Measurements from ENCODE around the gene ASB3.
"Not testable (repeated sequence)": the region's sequence is repeated elsewhere in the genome, so short reads cannot be mapped to it uniquely, and the experiment has no call there.

ASB3 gene

DNA sequence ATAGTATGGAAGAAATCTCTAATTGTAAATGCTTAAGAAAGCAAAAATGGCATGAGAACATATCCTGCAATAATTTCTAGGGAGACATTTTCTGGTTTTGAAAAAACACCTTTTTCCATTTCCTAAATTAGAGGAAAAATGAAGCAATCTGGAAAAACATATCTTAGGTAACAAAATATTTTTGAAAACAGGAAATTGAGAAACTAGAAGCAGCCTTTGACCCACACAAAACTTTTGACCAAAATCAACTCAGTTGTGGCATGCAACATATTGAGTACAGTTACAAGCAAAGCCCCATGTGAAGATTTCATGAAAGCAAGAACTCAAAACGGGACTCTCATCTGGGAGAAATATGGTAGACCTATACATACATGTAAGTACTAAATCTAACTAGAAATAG lies 47.7 kb downstream of the ASB3 start:
- DNase-seq (ENCODE audit: low spot score) = no peak

DNA sequence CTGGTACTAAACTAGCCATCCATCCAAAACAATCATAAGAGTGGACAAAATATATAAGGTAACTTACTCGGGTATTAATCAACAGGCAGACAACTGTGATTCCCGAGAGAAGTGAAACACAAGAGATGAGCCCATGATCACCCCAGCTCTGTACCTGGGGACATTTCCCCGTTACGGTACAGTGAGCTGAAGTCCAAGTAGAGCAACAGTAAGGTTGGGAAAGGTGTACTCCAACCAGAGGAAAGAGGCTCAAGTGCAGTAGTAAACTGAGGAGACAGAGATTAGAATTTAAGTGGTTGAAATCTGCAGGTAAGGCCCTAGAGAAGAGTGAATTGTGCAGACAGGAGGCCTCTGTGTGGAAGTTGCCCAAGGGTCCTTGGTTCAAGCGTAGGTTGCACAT lies 49.7 kb downstream of the ASB3 start:
- DNase-seq (ENCODE audit: low spot score) = no peak

DNA sequence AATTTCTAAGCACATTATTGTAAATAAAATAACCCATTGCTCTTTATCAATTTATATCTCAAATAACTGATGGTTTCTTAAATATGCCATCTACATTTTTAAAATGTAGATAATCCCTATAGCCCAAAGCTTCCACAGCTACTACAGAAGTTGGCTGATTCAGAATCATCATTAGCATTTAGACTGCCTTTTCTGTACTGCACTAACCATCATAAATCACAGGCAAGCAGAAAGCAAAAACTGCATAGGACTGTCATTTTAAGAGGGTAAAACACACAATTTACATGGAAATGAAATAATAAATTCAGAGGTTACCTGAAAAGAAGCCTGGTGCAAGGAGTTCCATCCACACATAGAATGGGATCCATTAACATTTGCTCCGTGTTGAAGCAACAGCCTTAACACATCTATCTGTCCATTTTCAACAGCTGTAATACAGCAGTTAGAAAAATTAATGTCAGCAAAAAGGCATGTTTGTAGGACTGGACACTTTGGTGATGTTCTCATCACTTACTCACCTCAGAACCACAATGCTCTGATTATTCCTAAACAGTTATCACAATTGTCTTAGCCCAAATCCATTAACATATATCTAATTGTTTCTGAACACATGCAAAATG lies 57.5 kb downstream of the ASB3 start:
- DNase-seq (ENCODE audit: low spot score) = no peak

DNA sequence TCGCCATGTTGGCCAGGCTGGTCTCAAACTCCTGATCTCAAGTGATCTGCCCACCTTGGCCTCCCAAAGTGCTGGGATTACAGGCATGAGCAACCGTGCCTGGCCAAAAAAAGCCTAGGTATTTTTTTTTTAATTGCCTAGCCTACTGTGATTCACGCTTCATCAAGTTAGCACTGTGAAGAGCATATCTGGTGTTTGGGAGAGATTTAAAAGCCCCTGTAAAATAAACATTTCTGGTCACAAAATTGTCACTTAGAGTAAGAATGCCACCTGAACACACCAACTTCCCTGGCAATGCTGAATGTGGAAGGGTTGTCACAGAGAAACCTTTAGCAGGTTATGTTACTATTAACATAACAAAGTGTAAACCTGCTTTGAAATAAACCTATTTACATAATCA lies 58.8 kb downstream of the ASB3 start:
- no peak for DNase-seq (ENCODE audit: low spot score)

DNA sequence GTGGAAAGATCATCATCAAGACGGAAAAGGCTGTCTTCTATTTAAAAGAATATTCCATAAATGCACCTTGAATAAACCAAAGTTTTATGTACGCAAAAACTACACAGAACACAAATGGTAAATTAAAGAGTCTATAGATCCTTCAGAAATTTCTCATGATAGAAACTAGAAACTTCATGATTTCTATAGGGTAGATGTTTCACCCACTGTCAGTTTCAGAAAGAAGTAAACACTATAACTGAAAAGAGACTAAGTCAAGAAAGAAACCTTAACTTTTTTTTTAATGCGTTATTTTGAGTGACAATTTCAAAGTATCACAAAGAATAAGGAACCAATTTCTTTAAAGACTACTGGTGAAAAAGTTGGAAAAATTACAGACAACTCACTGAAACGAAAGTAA lies 61.1 kb downstream of the ASB3 start:
- no peak for DNase-seq (ENCODE audit: low spot score)

DNA sequence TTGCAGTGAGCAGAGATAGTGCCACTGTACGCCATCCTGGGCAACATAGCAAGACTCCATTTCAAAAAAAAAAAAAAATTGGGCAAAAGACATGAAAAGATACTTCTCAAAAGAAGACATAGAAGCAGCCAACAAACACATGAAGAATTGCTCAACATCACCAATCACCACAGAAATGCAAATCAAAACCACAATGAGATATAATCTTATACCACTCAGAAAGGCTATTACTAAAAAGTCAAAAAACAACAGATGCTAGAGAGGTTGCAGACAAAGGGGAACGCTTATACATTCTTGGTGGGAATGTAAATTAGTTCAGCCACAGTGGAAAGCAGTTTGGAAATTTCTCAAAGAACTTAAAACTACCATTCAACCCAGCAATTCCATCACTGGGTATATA lies 62.2 kb downstream of the ASB3 start:
- no peak for DNase-seq (ENCODE audit: low spot score)

DNA sequence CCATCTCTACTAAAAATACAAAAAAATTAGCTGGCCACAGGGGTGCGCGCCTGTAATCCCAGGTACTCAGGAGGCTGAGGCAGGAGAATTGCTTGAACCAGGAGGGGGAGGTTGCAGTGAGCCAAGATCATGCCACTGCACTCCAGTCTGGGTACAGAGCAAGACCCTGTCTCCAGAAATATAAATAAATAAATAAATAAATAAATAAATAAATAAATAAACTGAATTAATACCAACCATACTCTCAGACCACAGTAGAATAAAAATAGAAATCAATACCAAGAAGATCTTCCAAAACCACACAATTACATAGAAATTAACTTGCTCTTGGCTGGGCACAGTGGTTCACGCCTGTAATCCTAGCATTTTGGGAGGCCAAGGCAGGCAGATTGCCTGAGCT lies 65.8 kb downstream of the ASB3 start:
- DNase-seq (ENCODE audit: low spot score) = not testable (repeated sequence)

DNA sequence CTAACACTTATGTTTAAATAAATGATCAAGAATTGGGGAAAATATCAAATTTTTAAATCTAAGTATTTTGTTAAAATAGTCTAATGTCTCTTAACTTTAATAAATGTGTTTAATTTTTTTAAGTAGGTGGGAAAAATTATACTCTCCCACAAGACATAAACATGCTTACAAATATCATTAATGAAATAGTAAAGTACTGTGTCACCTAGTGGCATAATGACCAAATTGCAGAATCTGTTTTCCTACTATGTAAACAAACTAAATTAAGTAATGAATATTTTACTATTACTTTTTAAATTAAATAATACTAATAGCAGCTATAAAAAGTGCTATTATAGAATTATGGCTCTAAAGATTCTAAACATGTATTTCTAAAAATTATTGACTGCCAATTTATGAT lies 71.2 kb downstream of the ASB3 start:
- DNase-seq (ENCODE audit: low spot score) = no peak

DNA sequence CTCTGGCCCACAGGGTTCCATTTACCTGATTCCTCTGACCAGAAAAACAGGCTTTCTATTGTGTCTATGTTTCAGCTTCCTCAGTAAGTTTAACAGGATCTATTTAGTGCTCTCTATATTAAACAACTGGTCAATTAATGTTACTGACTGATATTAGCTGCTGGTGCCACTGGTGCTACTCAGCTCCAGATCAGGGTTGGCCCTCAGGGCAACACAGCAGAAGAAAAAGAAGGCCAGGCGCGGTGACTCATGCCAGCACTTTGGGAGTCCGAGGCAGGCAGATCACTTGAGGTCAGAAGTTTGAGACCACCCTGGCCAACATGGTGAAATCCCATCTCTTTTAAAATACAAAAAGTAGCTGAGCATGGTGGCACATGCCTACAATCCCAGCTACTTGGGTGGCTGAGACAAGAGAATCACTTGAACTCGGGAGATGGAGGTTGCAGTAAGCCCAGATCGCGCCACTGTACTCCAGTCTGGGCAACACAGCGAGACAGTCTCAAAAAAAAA lies 75.4 kb downstream of the ASB3 start:
- DNase-seq (ENCODE audit: low spot score) = no peak

DNA sequence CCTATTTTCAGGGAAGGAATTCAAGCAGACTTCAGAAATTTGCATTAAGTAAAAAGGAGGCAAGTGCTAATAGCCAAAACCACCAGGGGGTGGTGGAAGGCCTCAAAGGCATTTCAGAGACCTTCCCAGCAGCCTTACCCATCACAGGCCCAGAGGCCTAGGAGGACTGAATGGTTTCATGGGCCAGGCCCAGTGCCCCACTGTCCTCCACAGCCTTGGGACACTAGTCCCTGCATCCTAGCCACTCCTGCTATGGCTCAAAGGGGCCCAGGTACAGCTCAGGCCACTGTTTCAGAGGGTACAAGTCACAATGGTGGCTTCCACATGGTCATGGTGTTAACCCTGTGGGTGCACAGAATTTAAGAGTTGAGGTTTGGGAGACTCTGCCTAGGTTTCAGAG lies 77.8 kb downstream of the ASB3 start:
- DNase-seq (ENCODE audit: low spot score) = no peak

DNA sequence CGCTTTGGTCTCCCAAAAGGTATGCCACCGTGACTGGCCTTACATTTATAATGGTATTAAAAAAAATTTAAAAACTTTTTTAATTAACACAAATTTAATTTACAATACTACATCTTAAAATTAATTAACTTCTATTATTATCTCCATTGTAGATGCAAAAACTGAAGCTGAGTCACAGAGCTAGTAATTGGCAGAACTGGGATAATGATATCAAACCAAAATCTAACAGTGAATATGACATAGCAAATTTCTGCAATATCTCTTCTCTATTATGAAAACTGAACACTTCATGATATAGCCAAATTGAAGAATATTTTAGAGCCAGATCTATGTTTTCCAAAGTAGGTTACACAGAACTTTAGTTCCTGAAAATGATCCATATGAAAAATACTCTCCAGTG lies 85.5 kb downstream of the ASB3 start:
- DNase-seq (ENCODE audit: low spot score) = no peak

DNA sequence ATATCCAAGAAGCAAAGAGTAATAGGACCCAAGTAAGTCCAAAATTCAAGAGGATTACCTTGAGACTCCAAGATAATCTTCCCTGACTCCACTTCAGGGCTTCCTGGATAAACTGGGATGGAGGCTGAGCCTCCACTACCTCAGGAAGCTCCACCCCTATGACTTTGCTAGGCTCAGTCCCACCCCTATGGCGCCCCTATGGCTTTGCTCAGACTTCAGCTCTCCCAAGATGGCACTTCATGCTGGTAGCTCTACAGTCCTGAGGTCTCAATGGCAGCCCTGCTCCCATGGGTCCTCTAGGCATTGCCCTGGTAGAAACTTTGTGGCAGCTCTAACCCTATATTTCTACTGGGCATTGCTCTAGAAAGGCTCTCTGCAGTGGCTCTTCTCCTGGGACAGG lies 89.1 kb downstream of the ASB3 start:
- no peak for DNase-seq (ENCODE audit: low spot score)

DNA sequence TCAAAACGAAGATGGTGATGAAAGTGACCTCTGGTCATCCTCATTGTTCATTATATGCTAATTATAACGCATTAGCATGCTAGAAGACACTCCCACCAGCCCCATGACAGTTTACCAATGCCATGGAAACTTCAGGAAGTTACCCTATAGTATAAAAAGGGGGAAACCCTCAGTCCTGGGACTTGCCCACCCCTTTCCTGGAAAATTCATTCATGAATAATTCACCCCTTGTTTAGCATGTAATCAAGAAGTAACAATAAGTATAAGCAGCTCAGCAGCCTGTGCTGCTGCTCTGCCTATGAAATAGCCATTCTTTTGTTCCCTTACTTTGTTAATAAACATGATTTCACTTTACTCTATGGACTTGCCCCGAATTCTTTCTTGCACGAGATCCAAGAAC lies 89.7 kb downstream of the ASB3 start:
- DNase-seq (ENCODE audit: low spot score) = no peak

DNA sequence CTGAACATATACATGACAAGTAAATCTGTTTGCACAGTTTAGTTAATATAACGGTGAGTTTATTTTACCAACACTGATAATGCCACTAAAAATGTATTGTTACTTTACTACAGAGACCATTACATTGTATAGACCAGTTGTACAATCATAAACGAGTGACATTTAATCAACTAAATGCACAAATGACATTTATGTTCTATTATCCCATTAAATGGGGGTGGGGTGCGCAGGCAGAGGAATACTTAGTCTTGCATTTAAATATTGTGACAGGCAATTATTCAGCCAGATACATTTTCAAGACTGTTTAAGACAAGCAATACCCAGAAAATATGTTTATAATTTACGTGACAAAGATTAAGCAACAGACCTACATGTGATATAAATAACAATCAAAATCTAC lies 91.2 kb downstream of the ASB3 start:
- no peak for DNase-seq (ENCODE audit: low spot score)

DNA sequence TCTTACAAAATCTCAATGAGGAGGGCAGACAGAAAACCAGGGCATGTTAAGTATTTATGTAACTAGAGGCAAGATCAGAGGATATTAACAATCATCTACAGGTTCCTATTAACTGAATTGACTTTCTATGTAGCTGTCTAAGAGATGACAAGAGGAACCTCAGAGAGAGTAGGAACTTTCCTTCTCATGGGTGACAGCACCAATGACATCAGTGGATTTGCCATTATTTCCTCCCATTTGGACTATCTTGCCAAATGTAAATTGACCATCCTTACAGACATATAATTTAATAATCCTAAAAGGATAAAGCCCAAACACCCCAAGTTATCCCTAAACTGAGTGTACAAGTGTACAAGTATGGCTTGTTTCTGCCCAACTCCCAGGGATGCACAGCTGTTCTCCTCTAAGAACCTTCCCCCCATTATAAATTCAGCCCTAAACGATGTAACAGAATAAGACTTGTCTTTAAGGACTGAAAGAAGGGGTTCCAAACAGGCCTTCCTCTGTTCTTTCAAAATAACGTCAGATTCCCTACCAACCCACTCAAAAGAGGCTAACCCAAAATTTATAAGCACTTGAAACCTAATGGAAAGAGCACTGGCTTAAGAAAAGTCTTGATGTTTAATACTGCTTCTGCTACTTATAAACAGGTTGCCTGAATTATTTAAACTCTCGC lies 92.5 kb downstream of the ASB3 start:
- no peak for DNase-seq (ENCODE audit: low spot score)

DNA sequence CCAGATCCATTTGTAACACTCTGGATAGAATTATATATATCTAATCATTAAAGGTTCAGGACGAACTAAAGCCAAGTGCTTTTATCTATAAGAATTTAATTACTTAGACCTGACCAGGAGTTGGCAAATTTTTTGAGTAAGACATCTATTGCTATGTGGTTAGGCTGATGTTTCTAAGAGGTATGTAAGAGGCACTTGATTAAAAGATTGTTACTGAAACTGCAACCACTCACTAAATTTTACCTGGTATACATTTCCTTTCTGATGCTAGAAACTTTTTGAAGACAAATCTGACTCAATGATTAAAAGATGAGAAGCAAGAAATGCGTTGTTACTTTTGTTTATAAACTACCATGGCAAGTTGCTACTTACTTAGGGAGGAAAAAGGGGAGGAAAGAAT lies 95.9 kb downstream of the ASB3 start:
- no peak for DNase-seq (ENCODE audit: low spot score)

DNA sequence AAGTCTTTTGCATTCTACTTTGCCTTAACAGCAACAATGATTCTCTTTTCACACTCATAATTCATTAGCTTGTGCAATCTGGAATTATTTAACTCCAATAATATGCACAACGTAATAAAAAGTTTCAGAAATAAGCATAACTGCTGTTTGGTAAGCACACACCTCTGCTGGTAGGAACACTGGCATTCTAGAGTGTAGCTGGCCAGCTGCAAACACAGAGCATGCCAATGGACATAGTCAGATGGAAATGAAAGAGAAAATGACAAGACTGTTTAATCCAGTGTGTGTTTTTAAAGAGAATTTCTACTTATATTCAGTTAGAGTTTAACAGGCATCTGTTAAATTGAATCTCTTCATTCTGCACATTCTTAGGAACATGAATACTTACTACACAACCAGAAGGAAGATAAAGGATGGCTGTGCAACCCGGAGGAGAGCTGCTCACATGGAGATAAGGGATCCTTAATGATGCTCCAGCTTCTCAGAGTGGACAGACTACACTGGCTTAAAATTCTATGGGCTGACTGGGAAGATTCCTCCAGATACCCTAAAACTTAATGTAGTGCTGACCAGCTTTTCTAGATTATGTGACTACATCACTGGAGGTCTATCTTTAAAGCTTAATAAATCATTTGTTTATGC lies 113.8 kb downstream of the ASB3 start:
- no peak for DNase-seq (ENCODE audit: low spot score)

DNA sequence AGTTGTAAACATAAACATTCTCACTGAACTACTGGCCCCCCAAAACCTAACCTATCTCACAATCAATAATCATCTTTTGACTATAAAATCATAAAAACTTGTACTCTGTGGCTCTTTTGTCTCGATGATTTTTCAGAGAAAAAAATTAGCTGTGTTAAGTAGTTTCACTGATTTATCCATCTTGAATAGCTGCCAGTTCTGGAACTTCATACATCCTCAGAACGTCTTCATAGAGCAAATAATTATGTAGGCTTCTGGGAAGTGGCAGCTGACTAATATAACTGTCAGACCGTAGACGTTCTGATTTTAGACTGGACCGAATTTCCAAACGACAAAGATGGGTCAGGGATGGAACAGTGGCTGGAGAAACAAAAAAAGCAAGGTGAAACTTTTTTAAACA lies 116.4 kb downstream of the ASB3 start:
- DNase-seq (ENCODE audit: low spot score) = no peak

DNA sequence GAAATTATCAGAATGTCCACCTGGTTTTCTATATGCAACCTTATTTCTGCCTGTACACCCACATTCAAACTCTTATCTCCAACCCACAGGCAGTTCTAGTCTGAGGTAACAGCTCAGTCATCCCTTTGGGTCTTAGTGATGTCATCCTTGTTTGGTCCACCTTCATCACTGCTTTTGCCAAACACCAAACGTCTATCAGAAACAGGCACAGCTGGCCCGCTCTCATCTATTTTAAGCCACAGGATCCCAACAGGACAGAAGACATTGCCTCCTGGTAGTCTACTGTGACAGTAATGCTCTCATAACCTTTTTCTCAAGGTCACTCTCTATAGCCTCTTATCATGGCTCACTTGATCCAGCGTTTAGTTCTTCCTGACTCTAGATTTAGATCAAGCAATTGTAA lies 118.1 kb downstream of the ASB3 start:
- DNase-seq (ENCODE audit: low spot score) = no peak

DNA sequence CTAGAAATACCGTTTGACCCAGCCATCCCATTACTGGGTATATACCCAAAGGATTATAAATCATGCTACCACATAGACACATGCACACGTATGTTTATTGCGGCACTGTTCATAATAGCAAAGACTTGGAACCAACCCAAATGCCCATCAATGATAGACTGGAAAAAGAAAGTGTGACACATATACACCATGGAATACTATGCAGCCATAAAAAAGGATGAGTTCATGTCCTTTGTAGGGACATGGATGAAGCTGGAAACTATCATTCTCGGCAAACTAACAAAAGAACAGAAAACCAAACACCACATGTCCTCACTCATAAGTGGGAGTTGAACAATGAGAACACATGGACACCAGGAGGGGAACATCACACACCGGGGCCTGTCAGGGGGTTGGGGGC lies 119.6 kb downstream of the ASB3 start:
- not testable (repeated sequence) for DNase-seq (ENCODE audit: low spot score)

DNA sequence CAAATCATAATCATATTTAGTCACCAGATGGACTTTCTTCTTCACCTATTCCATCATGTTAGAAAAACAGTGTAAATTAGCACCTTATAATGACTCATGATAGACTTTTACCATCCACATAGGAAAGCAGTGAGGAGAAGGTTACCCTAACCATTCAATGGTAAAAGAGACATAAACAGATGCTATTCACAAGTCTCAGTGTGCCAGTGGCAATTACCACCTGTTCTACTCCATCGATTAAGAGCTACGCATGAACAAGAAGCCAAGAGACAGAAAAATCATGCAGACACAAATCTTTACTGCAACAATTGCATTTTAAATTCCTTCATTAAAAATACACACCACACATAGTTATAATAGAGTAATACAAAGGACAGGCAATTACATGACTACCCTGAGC lies 125.9 kb downstream of the ASB3 start:
- DNase-seq (ENCODE audit: low spot score) = no peak

DNA sequence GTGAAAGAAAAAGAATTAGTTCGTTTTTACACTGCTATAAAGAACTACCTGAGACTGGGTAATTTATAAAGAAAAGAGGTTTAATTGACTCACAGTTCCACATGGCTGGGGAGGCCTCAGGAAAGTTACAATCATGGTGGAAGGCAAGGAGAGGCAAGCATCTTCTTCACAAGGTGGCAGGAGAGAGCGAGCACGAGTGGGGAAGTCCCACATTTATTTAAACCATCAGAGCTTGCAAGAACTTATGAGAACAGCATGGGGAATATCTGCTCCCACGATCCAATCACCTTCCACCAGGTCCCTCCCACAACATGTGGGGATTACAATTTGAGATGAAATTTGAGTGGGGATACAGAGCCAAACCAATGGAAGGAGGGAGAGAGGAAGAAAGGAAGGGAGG lies 128.3 kb downstream of the ASB3 start:
- not testable (repeated sequence) for DNase-seq (ENCODE audit: low spot score)

DNA sequence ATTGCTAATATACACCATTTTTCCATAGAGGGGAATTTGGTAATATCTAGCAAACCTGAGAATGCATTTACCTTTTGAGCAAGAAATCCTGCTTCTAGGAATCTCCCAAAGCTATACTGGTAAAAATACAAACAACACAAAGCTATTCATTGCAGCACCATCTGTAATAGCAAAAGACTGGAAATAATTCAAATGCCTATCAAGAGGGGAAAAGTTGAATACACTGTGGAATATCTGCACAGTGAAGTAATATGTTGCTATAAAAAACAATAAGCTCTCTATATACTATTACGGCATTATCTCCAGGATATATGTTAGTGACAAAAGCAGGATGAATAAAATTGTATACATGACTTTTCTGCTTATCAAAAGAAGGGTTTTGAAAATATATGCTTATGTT lies 131.5 kb downstream of the ASB3 start:
- no peak for DNase-seq (ENCODE audit: low spot score)

DNA sequence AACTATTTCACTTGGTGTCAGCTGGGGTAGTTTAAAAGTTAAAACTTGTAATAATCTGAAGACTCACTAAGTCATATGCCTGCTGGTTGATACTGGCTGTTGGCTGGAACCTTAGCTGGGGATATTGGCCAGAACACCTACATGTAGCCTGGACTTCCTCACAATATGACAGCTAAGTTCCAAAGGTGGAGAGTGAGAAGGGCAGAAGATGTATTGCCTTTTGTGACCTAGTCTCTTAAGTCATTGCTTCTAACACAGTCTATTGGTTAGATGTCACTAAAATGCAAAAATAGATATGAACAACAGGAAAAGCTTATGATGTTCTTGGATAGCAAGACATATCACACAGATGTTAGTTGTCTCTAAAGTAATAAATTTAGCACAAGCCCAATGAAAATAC lies 132.4 kb downstream of the ASB3 start:
- no peak for DNase-seq (ENCODE audit: low spot score)
